PC-3 (cell line): ENCODE data around the gene MRTFA. TPM values are rescaled to one million over a fixed set of nuclear protein-coding genes. Genes with fewer than 3 reads are reported as not detected.

Source experiments
- ATAC-seq: fragments of 200-7000 bp; cut with Tn5 transposase; 2 replicates; pipeline ENCODE4 v1.9.1; 2020; ENCODE audit warnings: mild to moderate bottlenecking, moderate library complexity
- BruUV-seq: library from RNA; stranded (reverse); fragments of 400-500 nt; replicated peaks from 2 replicates; lab custom pipeline; 2021; lab: Mats Ljungman, UMichigan
- CTCF ChIA-PET: fragments of 300-600 bp; sonication (Branson Sonifier 250); formaldehyde crosslinking; loops from one replicate; lab custom pipeline; 2022; ENCODE audit warnings: antibody characterized with exemption; lab: Charles Lee
- POLR2A ChIA-PET: fragments of 300-600 bp; sonication (Branson Sonifier 250); formaldehyde crosslinking; loops from one replicate; lab custom pipeline; 2022; ENCODE audit warnings: antibody characterized with exemption; ENCODE audit not compliant: unreplicated experiment; lab: Charles Lee
- DNase-seq: peaks from one replicate; pipeline ENCODE4 v3.0.0-alpha.2; 2015
- H2AFZ ChIP-seq: fragments of 300-600 bp; sonication (generic); 2 replicates; pipeline ENCODE4 v1.6.0; 2016; ENCODE audit warnings: antibody characterized with exemption, low read length
- H3F3A ChIP-seq: fragments of 300-600 bp; sonication (generic); one replicate; pipeline ENCODE4 v1.6.0; 2017; ENCODE audit warnings: antibody characterized with exemption, low read length, control low read depth, mild to moderate bottlenecking; ENCODE audit not compliant: unreplicated experiment
- H3K27ac ChIP-seq: fragments of 300-600 bp; sonication (generic); 2 replicates; pipeline ENCODE4 v1.5.1; 2016; ENCODE audit warnings: mild to moderate bottlenecking, low read length
- H3K27me3 ChIP-seq: fragments of 300-600 bp; sonication (generic); 2 replicates; pipeline ENCODE4 v1.6.1; 2016; ENCODE audit warnings: low read length, mixed read lengths
- H3K36me3 ChIP-seq: fragments of 300-600 bp; sonication (generic); 2 replicates; pipeline ENCODE4 v1.6.1; 2016; ENCODE audit warnings: low read depth, mixed run types, low read length, mixed read lengths
- H3K4me1 ChIP-seq: fragments of 300-600 bp; sonication (generic); 2 replicates; pipeline ENCODE4 v1.5.1; 2016; ENCODE audit warnings: low read length; ENCODE audit not compliant: insufficient read depth
- H3K4me2 ChIP-seq: fragments of 300-600 bp; sonication (generic); 2 replicates; pipeline ENCODE4 v1.6.0; 2016; ENCODE audit warnings: low read length
- H3K4me3 ChIP-seq: fragments of 300-600 bp; sonication (generic); 2 replicates; pipeline ENCODE4 v1.5.1; 2016; ENCODE audit warnings: mild to moderate bottlenecking, low read length, mixed read lengths
- H3K79me2 ChIP-seq: fragments of 300-600 bp; sonication (generic); 2 replicates; pipeline ENCODE4 v1.6.1; 2017; ENCODE audit warnings: low read length, mixed read lengths
- H3K9ac ChIP-seq: fragments of 300-600 bp; sonication (generic); 2 replicates; pipeline ENCODE4 v1.6.0; 2016; ENCODE audit warnings: mild to moderate bottlenecking, low read length
- H3K9me2 ChIP-seq: fragments of 300-600 bp; sonication (generic); replicated peaks from 2 replicates; pipeline ENCODE4 v1.6.1; 2016; ENCODE audit warnings: mixed run types, low read length, mixed read lengths
- H3K9me3 ChIP-seq: fragments of 300-600 bp; sonication (generic); 2 replicates; pipeline ENCODE4 v1.6.1; 2016; ENCODE audit warnings: low read length, mixed read lengths
- H4K20me1 ChIP-seq: fragments of 300-600 bp; sonication (generic); 2 replicates; pipeline ENCODE4 v1.6.1; 2016; ENCODE audit warnings: low read length, mixed read lengths
- CTCF ChIP-seq: fragments of 300-600 bp; sonication (generic); conservative IDR thresholded peaks from 2 replicates; pipeline ENCODE4 v1.5.1; 2017; ENCODE audit warnings: antibody characterized with exemption, low read depth, mild to moderate bottlenecking, low read length
- EZH2 ChIP-seq: fragments of 300-600 bp; sonication (generic); IDR thresholded peaks from one replicate; pipeline ENCODE4 v1.6.1; 2017; ENCODE audit warnings: antibody characterized with exemption, mild to moderate bottlenecking, low read length; ENCODE audit not compliant: unreplicated experiment
- EZH2phosphoT487 ChIP-seq: fragments of 300-600 bp; sonication (generic); IDR thresholded peaks from 2 replicates; pipeline ENCODE4 v1.6.1; 2018; ENCODE audit warnings: mild to moderate bottlenecking, antibody characterized with exemption, low read length, borderline replicate concordance
- intact Hi-C: fragments of 100-400 bp; cut with micrococcal nuclease; formaldehyde crosslinking; loops from 2 replicates; pipeline ENCODE4 v1.9.0; 2023
- total RNA-seq: library from RNA; depleted of rRNA; stranded (reverse); fragments of >200 nt; gene quantifications from 2 replicates; pipeline ENCODE4 v1.2.3, GENCODE V29; 2014

The MRTFA gene
- total RNA-seq, 1 experiment from 2014 or later = 32.6 TPM

GRCh38 chr22:40388231-40388630, 248.3 kb downstream of the MRTFA start:
- no peak for TF ChIP-seq EZH2
- TF ChIP-seq EZH2phosphoT487 = no peak
- no peak for TF ChIP-seq CTCF
- no peak for DNase-seq

GRCh38 chr22:40387746-40388145, 248.8 kb downstream of the MRTFA start:
- ATAC-seq = peak; percentile 89
- BruUV-seq = no TSS peak
- Histone ChIP-seq H3K4me2 (peak overlapping the region; percentile 18; the same call in 1 of the 2 replicates), H3K27ac (peak overlapping the region; percentile 9; the same call in 1 of the 2 replicates), H2AFZ (no peak overlapping the region), H3K79me2 (0 out of 2 replicates have a peak, but pooled peaks cover 1% of the 10 kb centered on the region), H4K20me1 (no peaks in the 10 kb centered on the region), H3K27me3 (no peaks in the 10 kb centered on the region), H3K36me3 (no peaks in the 10 kb centered on the region), H3K9me2 (no peaks in the 10 kb centered on the region), H3K9me3 (no peaks in the 10 kb centered on the region), H3K4me1 (peaks cover 5% of the 10 kb centered on the region; the same call in 1 of the 2 replicates), H3K4me3 (no peak overlapping the region), H3F3A (no peaks in the 10 kb centered on the region), H3K9ac (no peak overlapping the region)
- peak; percentile 32 for DNase-seq
- CTCF ChIA-PET = interaction anchor here (0.6 kb wide), 1 partner anchor 363 kb away, joined by 4 read pairs; no protein-coding TSS in a partner anchor
- no peak for TF ChIP-seq EZH2phosphoT487
- no peak for TF ChIP-seq EZH2
- no peak for TF ChIP-seq CTCF
- POLR2A ChIA-PET = interaction anchor here (0.6 kb wide), 1 partner anchor 10 kb away, joined by 3 read pairs; no protein-coding TSS in a partner anchor
- intact Hi-C loops = no loop called here

More at GRCh38 chr22:40388231-40388630, 248.3 kb downstream of the MRTFA start:
- Histone ChIP-seq H3K4me1 (peaks cover 5% of the 10 kb centered on the region; the same call in 1 of the 2 replicates), H3K27ac (no peak overlapping the region), H3K9me2 (no peaks in the 10 kb centered on the region), H3F3A (no peaks in the 10 kb centered on the region), H3K9ac (no peak overlapping the region), H3K79me2 (no peaks in the 10 kb centered on the region), H3K4me3 (no peak overlapping the region), H3K36me3 (no peaks in the 10 kb centered on the region), H2AFZ (no peak overlapping the region), H3K27me3 (no peaks in the 10 kb centered on the region), H4K20me1 (no peaks in the 10 kb centered on the region), H3K4me2 (no peak overlapping the region), H3K9me3 (no peaks in the 10 kb centered on the region)
- ATAC-seq = no peak
- ChIA-PET CTCF (interaction anchor here (0.6 kb wide), 1 partner anchor 363 kb away, joined by 4 read pairs; no protein-coding TSS in a partner anchor), POLR2A (interaction anchor here (0.6 kb wide), 1 partner anchor 11 kb away, joined by 3 read pairs; no protein-coding TSS in a partner anchor)
- no TSS peak for BruUV-seq
- intact Hi-C loops = no loop called here

GRCh38 chr22:40385036-40385782, 251.3 kb downstream of the MRTFA start:
- CTCF ChIA-PET = no interaction called here
- H3K36me3 ChIP-seq = no peaks in the 10 kb centered on the region
- no peak overlapping the region for H3K9ac ChIP-seq
- no peak overlapping the region for H3K4me2 ChIP-seq
- BruUV-seq = no TSS peak
- TF ChIP-seq EZH2phosphoT487 = no peak
- TF ChIP-seq CTCF = no peak
- TF ChIP-seq EZH2 = no peak
- no peaks in the 10 kb centered on the region for H3K9me3 ChIP-seq
- no peaks in the 10 kb centered on the region for H4K20me1 ChIP-seq
- no peaks in the 10 kb centered on the region for H3K27me3 ChIP-seq
- no peak overlapping the region for H2AFZ ChIP-seq
- intact Hi-C loops = no loop called here
- H3K4me1 ChIP-seq = peaks cover 5% of the 10 kb centered on the region; the same call in 1 of the 2 replicates
- no peak for DNase-seq
- H3K79me2 ChIP-seq = peaks cover 7% of the 10 kb centered on the region; the same call in 1 of the 2 replicates
- H3K9me2 ChIP-seq = no peaks in the 10 kb centered on the region
- H3K27ac ChIP-seq = no peak overlapping the region
- POLR2A ChIA-PET = no interaction called here
- H3F3A ChIP-seq = no peaks in the 10 kb centered on the region
- ATAC-seq = no peak
- no peak overlapping the region for H3K4me3 ChIP-seq
